GM20000 (cell line): ENCODE data around the gene WDFY3.

Experiments
- DNase-seq: peaks from one replicate; pipeline ENCODE4 v3.0.0; 2012; ENCODE audit warnings: low spot score
- TF ChIP-seq, protein P1 (sequence below): IDR thresholded peaks from 2 replicates; pipeline ENCODE4 v1.5.1; 2012; ENCODE audit warnings: mild to moderate bottlenecking, control low read depth; ENCODE audit errors: extremely low read depth, missing control alignments

WDFY3 gene

DNA sequence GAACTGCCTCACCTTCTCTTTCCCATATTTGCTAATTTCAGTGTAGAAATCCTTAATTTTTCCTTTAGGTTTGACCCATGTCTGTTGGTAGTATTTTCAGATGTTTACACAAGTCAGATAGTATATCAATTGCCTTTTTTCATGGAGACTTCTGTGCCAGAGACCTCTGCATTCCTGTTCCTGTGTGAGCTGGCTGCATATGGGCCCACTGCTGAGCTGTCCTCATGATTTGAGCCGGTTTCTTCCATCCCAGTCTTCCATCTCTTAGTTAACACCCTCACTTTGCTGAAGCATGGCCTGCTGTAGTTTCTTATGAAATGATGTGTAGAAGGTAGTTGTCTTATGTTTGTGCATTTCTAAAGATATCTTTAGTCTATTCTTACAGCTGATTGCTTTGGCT, 343.5 kb downstream of the WDFY3 start:
- no peak for DNase-seq
- TF ChIP-seq, protein P1, sequence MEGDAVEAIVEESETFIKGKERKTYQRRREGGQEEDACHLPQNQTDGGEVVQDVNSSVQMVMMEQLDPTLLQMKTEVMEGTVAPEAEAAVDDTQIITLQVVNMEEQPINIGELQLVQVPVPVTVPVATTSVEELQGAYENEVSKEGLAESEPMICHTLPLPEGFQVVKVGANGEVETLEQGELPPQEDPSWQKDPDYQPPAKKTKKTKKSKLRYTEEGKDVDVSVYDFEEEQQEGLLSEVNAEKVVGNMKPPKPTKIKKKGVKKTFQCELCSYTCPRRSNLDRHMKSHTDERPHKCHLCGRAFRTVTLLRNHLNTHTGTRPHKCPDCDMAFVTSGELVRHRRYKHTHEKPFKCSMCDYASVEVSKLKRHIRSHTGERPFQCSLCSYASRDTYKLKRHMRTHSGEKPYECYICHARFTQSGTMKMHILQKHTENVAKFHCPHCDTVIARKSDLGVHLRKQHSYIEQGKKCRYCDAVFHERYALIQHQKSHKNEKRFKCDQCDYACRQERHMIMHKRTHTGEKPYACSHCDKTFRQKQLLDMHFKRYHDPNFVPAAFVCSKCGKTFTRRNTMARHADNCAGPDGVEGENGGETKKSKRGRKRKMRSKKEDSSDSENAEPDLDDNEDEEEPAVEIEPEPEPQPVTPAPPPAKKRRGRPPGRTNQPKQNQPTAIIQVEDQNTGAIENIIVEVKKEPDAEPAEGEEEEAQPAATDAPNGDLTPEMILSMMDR, result no peak
